OCI-LY7 (cell line): Measurements from ENCODE around the gene GNE. TPM values are rescaled to one million over a fixed set of nuclear protein-coding genes. Genes with fewer than 3 reads are reported as not detected.
"Not testable (repeated sequence)": the region's sequence is repeated elsewhere in the genome, so short reads cannot be mapped to it uniquely, and the experiment has no call there.

Experiments used
- BruUV-seq: library from RNA; stranded (reverse); fragments of 400-500 nt; replicated peaks from 2 replicates; lab custom pipeline; 2021; lab: Mats Ljungman, UMichigan
- CTCF ChIA-PET: fragments of 300-600 bp; sonication (Branson Sonifier 250); formaldehyde crosslinking; loops from one replicate; lab custom pipeline; 2022; ENCODE audit warnings: antibody characterized with exemption; ENCODE audit not compliant: unreplicated experiment; lab: Charles Lee
- POLR2A ChIA-PET: fragments of 300-600 bp; sonication (Branson Sonifier 250); formaldehyde crosslinking; loops from one replicate; lab custom pipeline; 2022; ENCODE audit warnings: antibody characterized with exemption; lab: Charles Lee
- DNase-seq: peaks from one replicate; pipeline ENCODE4 v3.0.0-alpha.2; 2015; ENCODE audit warnings: low spot score
- H2AFZ ChIP-seq: fragments of 200-600 bp; sonication (generic), shearing (Covaris generic); 2 replicates; pipeline ENCODE4 v1.6.1; 2014; ENCODE audit warnings: mild to moderate bottlenecking, antibody characterized with exemption, low read length, moderate library complexity
- H3K27ac ChIP-seq: fragments of 200-600 bp; sonication (generic); 2 replicates; pipeline ENCODE4 v1.5.1; 2014; ENCODE audit warnings: mixed run types, low read depth, mild to moderate bottlenecking, moderate library complexity, low read length, inconsistent platforms; ENCODE audit not compliant: poor library complexity, severe bottlenecking
- H3K36me3 ChIP-seq: fragments of 200-600 bp; sonication (generic); 2 replicates; pipeline ENCODE4 v1.6.1; 2014; ENCODE audit warnings: mild to moderate bottlenecking, antibody characterized with exemption, low read length, moderate library complexity, mixed read lengths; ENCODE audit not compliant: insufficient read depth
- H3K4me1 ChIP-seq: fragments of 200-600 bp; sonication (generic); 2 replicates; pipeline ENCODE4 v1.5.1; 2014; ENCODE audit warnings: mild to moderate bottlenecking, low read length; ENCODE audit not compliant: insufficient read depth, poor library complexity, severe bottlenecking
- H3K4me2 ChIP-seq: fragments of 200-600 bp; sonication (generic); 2 replicates; pipeline ENCODE4 v1.6.1; 2014; ENCODE audit warnings: mild to moderate bottlenecking, low read length
- H3K4me3 ChIP-seq: fragments of 200-600 bp; sonication (generic); 2 replicates; pipeline ENCODE4 v1.5.1; 2014; ENCODE audit warnings: mild to moderate bottlenecking, low read depth, low read length; ENCODE audit not compliant: poor library complexity, severe bottlenecking
- H3K79me2 ChIP-seq: fragments of 200-600 bp; sonication (generic); 2 replicates; pipeline ENCODE4 v1.6.1; 2016; ENCODE audit warnings: low read depth, mild to moderate bottlenecking, low read length, moderate library complexity, mixed read lengths; ENCODE audit not compliant: insufficient read depth
- H3K9me2 ChIP-seq: fragments of 200-600 bp; sonication (generic); 2 replicates; pipeline ENCODE4 v1.6.1; 2016; ENCODE audit warnings: mild to moderate bottlenecking, low read length, mixed read lengths; ENCODE audit not compliant: insufficient read depth
- H3K9me3 ChIP-seq: fragments of 200-600 bp; sonication (generic); 2 replicates; pipeline ENCODE4 v1.6.1; 2014; ENCODE audit warnings: mild to moderate bottlenecking, mixed run types, low read length, mixed read lengths
- H4K20me1 ChIP-seq: fragments of 200-600 bp; sonication (generic); 2 replicates; pipeline ENCODE4 v1.6.1; 2014; ENCODE audit warnings: mild to moderate bottlenecking, antibody characterized with exemption, low read length, moderate library complexity, mixed read lengths; ENCODE audit not compliant: insufficient read depth
- EZH2phosphoT487 ChIP-seq: fragments of 200-600 bp; sonication (generic); IDR thresholded peaks from 2 replicates; pipeline ENCODE4 v1.6.1; 2018; ENCODE audit warnings: low read depth, borderline replicate concordance, mild to moderate bottlenecking, mixed run types, antibody characterized with exemption, low read length, moderate library complexity, mixed read lengths
- intact Hi-C: fragments of 100-400 bp; cut with micrococcal nuclease; formaldehyde crosslinking; loops from one replicate; pipeline ENCODE4 v1.10.0; 2022; ENCODE audit not compliant: unreplicated experiment
- total RNA-seq, 2 experiments: library from RNA; depleted of rRNA in 1 of 2; stranded (reverse); fragments of >200 nt in 1 of 2; shearing (Covaris generic) in 1 of 2; gene quantifications; 2 replicates each; pipeline ENCODE4 v1.2.3, GENCODE V29; 2014 to 2022
- TF ChIP-seq, protein P1 (sequence below): fragments of 200-600 bp; sonication (generic); conservative IDR thresholded peaks from 2 replicates; pipeline ENCODE4 v1.5.1; 2014; ENCODE audit warnings: mild to moderate bottlenecking, antibody characterized with exemption, low read length, moderate library complexity, mixed read lengths

Gene GNE
- total RNA-seq, 2 experiments from 2014 or later: 15.5 to 27.7 TPM

DNA sequence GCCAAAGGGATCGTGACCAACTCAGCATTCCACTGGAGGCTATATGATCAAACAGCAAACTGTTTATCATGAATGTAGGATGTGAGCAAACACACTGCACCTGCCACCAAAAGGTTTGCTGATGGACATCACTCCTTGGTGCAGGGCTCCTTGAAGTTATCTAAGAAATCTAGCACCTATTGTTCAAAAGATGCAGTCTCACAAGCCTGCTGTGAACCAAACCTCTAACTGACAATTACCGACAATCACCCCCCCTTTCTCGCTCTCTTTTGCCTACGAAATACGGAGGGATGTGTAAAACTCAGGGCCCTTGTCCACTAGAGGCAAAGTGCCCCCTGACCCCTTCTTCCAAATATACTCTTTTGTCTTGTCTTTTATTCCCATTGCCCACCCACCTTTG is 70.0 kb downstream of the GNE start:
- POLR2A ChIA-PET: interaction anchor here (2.2 kb wide), 1 partner anchor 299 kb away, joined by 5 read pairs; no protein-coding TSS in a partner anchor
- BruUV-seq: no TSS peak
- H3K79me2 ChIP-seq: peaks cover 24% of the 10 kb centered on the region
- H3K9me3 ChIP-seq: no peaks in the 10 kb centered on the region
- DNase-seq: no peak
- peaks cover 18% of the 10 kb centered on the region for H4K20me1 ChIP-seq
- no peaks in the 10 kb centered on the region for H3K9me2 ChIP-seq
- H3K27ac ChIP-seq: no peak overlapping the region
- TF ChIP-seq, protein P1, sequence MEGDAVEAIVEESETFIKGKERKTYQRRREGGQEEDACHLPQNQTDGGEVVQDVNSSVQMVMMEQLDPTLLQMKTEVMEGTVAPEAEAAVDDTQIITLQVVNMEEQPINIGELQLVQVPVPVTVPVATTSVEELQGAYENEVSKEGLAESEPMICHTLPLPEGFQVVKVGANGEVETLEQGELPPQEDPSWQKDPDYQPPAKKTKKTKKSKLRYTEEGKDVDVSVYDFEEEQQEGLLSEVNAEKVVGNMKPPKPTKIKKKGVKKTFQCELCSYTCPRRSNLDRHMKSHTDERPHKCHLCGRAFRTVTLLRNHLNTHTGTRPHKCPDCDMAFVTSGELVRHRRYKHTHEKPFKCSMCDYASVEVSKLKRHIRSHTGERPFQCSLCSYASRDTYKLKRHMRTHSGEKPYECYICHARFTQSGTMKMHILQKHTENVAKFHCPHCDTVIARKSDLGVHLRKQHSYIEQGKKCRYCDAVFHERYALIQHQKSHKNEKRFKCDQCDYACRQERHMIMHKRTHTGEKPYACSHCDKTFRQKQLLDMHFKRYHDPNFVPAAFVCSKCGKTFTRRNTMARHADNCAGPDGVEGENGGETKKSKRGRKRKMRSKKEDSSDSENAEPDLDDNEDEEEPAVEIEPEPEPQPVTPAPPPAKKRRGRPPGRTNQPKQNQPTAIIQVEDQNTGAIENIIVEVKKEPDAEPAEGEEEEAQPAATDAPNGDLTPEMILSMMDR: no peak
- TF ChIP-seq EZH2phosphoT487: no peak
- no peak overlapping the region for H2AFZ ChIP-seq
- peaks cover 24% of the 10 kb centered on the region for H3K4me1 ChIP-seq
- CTCF ChIA-PET: no interaction called here
- H3K4me3 ChIP-seq: no peak overlapping the region
- H3K4me2 ChIP-seq: no peak overlapping the region
- intact Hi-C loops: no loop called here
- H3K36me3 ChIP-seq: peaks cover 10% of the 10 kb centered on the region; the same call in 1 of the 2 replicates

DNA sequence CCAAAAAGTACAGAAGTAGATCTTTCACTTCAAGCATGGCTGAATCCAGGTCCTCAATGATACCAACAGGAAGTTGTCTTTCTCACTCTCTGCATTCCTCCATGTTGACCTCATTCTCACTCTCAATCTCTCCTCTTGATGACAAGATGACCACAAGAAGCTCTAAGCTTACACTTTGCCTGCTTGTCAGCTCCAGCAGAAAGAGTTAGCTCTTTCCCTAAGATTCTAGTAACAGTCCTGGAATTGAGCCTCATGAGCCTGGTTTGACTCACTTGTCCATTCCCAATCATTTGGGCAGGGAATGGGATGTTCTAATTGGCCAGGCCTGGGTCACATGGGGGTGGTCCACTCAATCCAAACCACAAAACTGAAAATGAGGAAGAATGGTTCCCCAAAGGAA is 70.8 kb downstream of the GNE start:
- Histone ChIP-seq H4K20me1 (peaks cover 10% of the 10 kb centered on the region), H3K4me3 (no peak overlapping the region), H3K9me3 (no peaks in the 10 kb centered on the region), H3K9me2 (no peaks in the 10 kb centered on the region), H3K36me3 (peaks cover 2% of the 10 kb centered on the region; the same call in 1 of the 2 replicates), H2AFZ (no peak overlapping the region), H3K79me2 (peaks cover 16% of the 10 kb centered on the region), H3K4me2 (no peak overlapping the region), H3K27ac (no peak overlapping the region), H3K4me1 (peaks cover 16% of the 10 kb centered on the region)
- no peak for TF ChIP-seq EZH2phosphoT487
- TF ChIP-seq, protein P1: no peak
- no peak for DNase-seq
- intact Hi-C loops: no loop called here
- no TSS peak for BruUV-seq
- ChIA-PET POLR2A (interaction anchor here (0.6 to 1.3 kb wide), 3 partner anchors 35 to 1000 kb away, joined by 3 to 5 read pairs (median 3); no protein-coding TSS in a partner anchor), CTCF (no interaction called here)

DNA sequence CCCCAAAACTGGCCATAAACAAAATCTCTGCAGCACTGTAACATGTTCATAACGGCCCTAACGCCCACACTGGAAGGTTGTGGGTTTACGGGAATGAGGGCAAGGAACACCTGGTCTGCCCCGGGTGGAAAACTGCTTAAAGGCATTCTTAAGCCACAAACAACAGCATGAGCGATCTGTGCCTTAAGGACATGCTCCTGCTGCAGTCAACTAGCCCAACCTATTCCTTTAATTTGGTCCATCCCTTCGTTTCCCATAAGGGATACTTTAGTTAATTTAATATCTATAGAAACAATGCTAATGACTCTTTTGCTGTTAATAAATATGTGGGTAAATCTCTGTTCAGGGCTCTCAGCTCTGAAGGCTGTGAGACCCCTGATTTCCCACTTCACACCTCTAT is 78.0 kb downstream of the GNE start:
- BruUV-seq, intact Hi-C loops, H3K27ac ChIP-seq, H3K36me3 ChIP-seq, H3K4me1 ChIP-seq, H3K9me3 ChIP-seq, DNase-seq, H4K20me1 ChIP-seq, H3K9me2 ChIP-seq, H3K4me2 ChIP-seq, H2AFZ ChIP-seq, CTCF ChIA-PET, H3K4me3 ChIP-seq, H3K79me2 ChIP-seq: not testable (repeated sequence)
- POLR2A ChIA-PET: interaction anchor here (0.6 kb wide), 1 partner anchor 151 kb away, joined by 3 read pairs; no protein-coding TSS in a partner anchor
